SK-N-SH (cell line): ENCODE measurements around the gene ICA1. TPM values are rescaled to one million over a fixed set of nuclear protein-coding genes. Genes with fewer than 3 reads are reported as not detected.

Experiments
- CTCF ChIA-PET: fragments of 300-600, 350-600 bp; formaldehyde crosslinking; extraction: SDS; loops from one replicate; lab custom pipeline; 2021; lab: Yijun Ruan, JAX
- POLR2A ChIA-PET: fragments of 350-600 bp; sonication (Branson Sonifier 250); formaldehyde crosslinking; extraction: SDS; loops from one replicate; lab custom pipeline; 2020; ENCODE audit warnings: antibody characterized with exemption, inconsistent platforms; lab: Yijun Ruan, JAX
- DNase-seq: peaks from one replicate; pipeline ENCODE4 v3.0.0; 2012
- H2AFZ ChIP-seq: fragments of 200-600 bp; sonication (generic); 2 replicates; pipeline ENCODE4 v1.8.1; 2016; ENCODE audit warnings: antibody characterized with exemption, mild to moderate bottlenecking, low read depth
- H3F3A ChIP-seq: fragments of 200-600 bp; sonication (generic); replicated peaks from 2 replicates; pipeline ENCODE3; 2016; ENCODE audit warnings: antibody characterized with exemption, mild to moderate bottlenecking; ENCODE audit not compliant: insufficient read depth
- H3K27ac ChIP-seq, 2 experiments: fragments of 200-500 bp in 1 of 2; fragments of 200-600 bp in 1 of 2; sonication (Bioruptor generic) in 1 of 2; sonication (generic), shearing (Covaris generic) in 1 of 2; 2 replicates each; pipeline versions ENCODE4 v1.5.1 to v1.6.1; 2014 to 2016; ENCODE audit warnings: low read depth in 2 of 2, inconsistent platforms in 1 of 2, low read length in 1 of 2, mild to moderate bottlenecking in 1 of 2, mixed read lengths in 1 of 2
- H3K27me3 ChIP-seq: fragments of 200-600 bp; sonication (generic), shearing (Covaris generic); 2 replicates; pipeline ENCODE4 v1.6.1; 2016; ENCODE audit warnings: mixed run types; ENCODE audit not compliant: insufficient read depth
- H3K36me3 ChIP-seq, 2 experiments: fragments of 200-500 bp in 1 of 2; fragments of 200-600 bp in 1 of 2; sonication (Bioruptor generic) in 1 of 2; sonication (generic) in 1 of 2; replicated peaks in 1 of 2; 2 replicates each; pipeline versions ENCODE3 to v1.5.1; 2014 to 2016; ENCODE audit warnings: low read length in 1 of 2, mild to moderate bottlenecking in 1 of 2; ENCODE audit not compliant: insufficient read depth in 2 of 2, control insufficient read depth in 1 of 2
- H3K4me1 ChIP-seq, 2 experiments: fragments of 200-500 bp in 1 of 2; fragments of 200-600 bp in 1 of 2; sonication (Bioruptor generic) in 1 of 2; sonication (generic), shearing (Covaris generic) in 1 of 2; 2 replicates each; pipeline versions ENCODE4 v1.5.1 to v1.6.1; 2014 to 2016; ENCODE audit warnings: low read depth in 1 of 2, low read length in 1 of 2, mixed run types in 1 of 2; ENCODE audit not compliant: insufficient read depth in 2 of 2, control insufficient read depth in 1 of 2
- H3K4me2 ChIP-seq: fragments of 200-600 bp; sonication (generic), shearing (Covaris generic); 2 replicates; pipeline ENCODE4 v1.6.1; 2017; ENCODE audit warnings: mixed run types
- H3K4me3 ChIP-seq, 2 experiments: fragments of 200-500 bp in 1 of 2; fragments of 200-600 bp in 1 of 2; sonication (Bioruptor generic) in 1 of 2; sonication (generic), shearing (Covaris generic) in 1 of 2; 2 replicates each; pipeline versions ENCODE4 v1.5.1 to v1.8.1; 2014 to 2016; ENCODE audit warnings: low read depth in 2 of 2, inconsistent platforms in 1 of 2, low read length in 1 of 2, mild to moderate bottlenecking in 1 of 2, mixed read lengths in 1 of 2, moderate library complexity in 1 of 2
- H3K79me2 ChIP-seq: fragments of 200-600 bp; sonication (generic); 2 replicates; pipeline ENCODE4 v1.8.1; 2017; ENCODE audit warnings: mild to moderate bottlenecking; ENCODE audit not compliant: insufficient read depth
- H3K9ac ChIP-seq: fragments of 200-600 bp; sonication (generic); 2 replicates; pipeline ENCODE4 v1.6.1; 2017; ENCODE audit warnings: mixed run types
- H3K9me2 ChIP-seq: fragments of 200-600 bp; sonication (generic); 2 replicates; pipeline ENCODE4 v1.6.1; 2017; ENCODE audit warnings: mixed run types
- H3K9me3 ChIP-seq: fragments of 200-600 bp; sonication (generic); 2 replicates; pipeline ENCODE4 v1.6.1; 2017; ENCODE audit warnings: mixed run types, mild to moderate bottlenecking, moderate library complexity
- H4K20me1 ChIP-seq: fragments of 200-600 bp; sonication (generic); 2 replicates; pipeline ENCODE4 v1.6.1; 2017; ENCODE audit warnings: mild to moderate bottlenecking, mixed run types; ENCODE audit not compliant: insufficient read depth
- CHD2 ChIP-seq: fragments of 150-350 bp; IDR thresholded peaks from 2 replicates; pipeline ENCODE4 v1.6.1; 2018; ENCODE audit warnings: low read length; ENCODE audit not compliant: partially characterized antibody
- FOXJ3 ChIP-seq: sonication (generic); formaldehyde crosslinking; IDR thresholded peaks from 2 replicates; pipeline ENCODE4 v1.5.1; 2020; ENCODE audit warnings: mild to moderate bottlenecking, missing genetic modification reagents
- GABPA ChIP-seq: IDR thresholded peaks from 2 replicates; pipeline ENCODE4 v1.4.0; 2012; ENCODE audit warnings: low read depth, mild to moderate bottlenecking
- GATA2 ChIP-seq: sonication (generic); formaldehyde crosslinking; IDR thresholded peaks from 2 replicates; pipeline ENCODE4 v1.5.0; 2020; ENCODE audit warnings: mild to moderate bottlenecking, missing genetic modification reagents
- MEF2A ChIP-seq: IDR thresholded peaks from 2 replicates; pipeline ENCODE4 v1.4.0; 2012; ENCODE audit warnings: low read depth, borderline replicate concordance
- NFIC ChIP-seq: IDR thresholded peaks from 2 replicates; pipeline ENCODE4 v1.4.0; 2012; ENCODE audit warnings: borderline replicate concordance
- NRF1 ChIP-seq: IDR thresholded peaks from 2 replicates; pipeline ENCODE4 v1.6.1; 2012; ENCODE audit warnings: low read depth, mild to moderate bottlenecking, low read length
- RAD21 ChIP-seq: IDR thresholded peaks from 2 replicates; pipeline ENCODE4 v1.6.1; 2012; ENCODE audit warnings: mild to moderate bottlenecking, low read length
- RFX5 ChIP-seq: IDR thresholded peaks from 2 replicates; pipeline ENCODE4 v1.6.1; 2012; ENCODE audit warnings: mild to moderate bottlenecking, improper control_type of control experiment, low read length
- WGBS: methylation state at CpG from one replicate; pipeline ENCODE4 v1.1.6; 2017; ENCODE audit warnings: low lambda C conversion rate; 5-methylcytosine and 5-hydroxymethylcytosine counted together
- polyA plus RNA-seq, 3 experiments: library from polyadenylated mRNA; depleted of rRNA; stranded (reverse); fragments of >200 nt; gene quantifications; 2 replicates each; pipeline ENCODE4 v1.2.3, GENCODE V29; 2012
- TF ChIP-seq, protein P1 (sequence below): fragments of 150-350 bp; IDR thresholded peaks from 2 replicates; pipeline ENCODE4 v1.6.1; 2017; ENCODE audit warnings: antibody characterized with exemption, low read length, low read depth, borderline replicate concordance
- TF ChIP-seq, protein P2 (sequence below): IDR thresholded peaks from 2 replicates; pipeline ENCODE4 v1.6.1; 2012; ENCODE audit warnings: mild to moderate bottlenecking, low read depth, low read length, moderate library complexity

Gene ICA1
- polyA plus RNA-seq, 1 of the 3 experiments (the other 2 are of a cell fraction) = 2.4 TPM

DNA sequence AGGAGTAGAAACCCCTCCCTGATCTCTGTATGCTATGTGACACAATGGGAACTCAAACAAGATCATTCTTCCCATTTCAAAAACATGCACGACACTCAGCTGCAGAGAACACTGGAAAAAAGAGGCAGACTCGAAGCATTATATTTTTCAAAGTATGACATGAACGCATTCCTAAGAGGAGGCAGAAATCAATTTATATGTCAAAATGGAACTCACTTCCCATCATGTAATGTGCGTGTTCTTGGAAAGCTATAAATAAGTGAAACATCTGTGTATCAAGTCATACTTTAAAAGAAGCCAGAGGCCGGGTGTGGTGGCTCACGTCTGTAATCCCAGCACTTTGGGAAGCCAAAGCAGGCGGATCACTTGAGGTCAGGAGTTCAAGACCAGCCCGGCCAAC, 142.7 kb downstream of the ICA1 start:
- no peak overlapping the region for H3K27ac ChIP-seq
- peaks cover 0 to 3% of the 10 kb centered on the region in 2 experiments; a peak in 1 of 4 replicates for H3K4me1 ChIP-seq
- H3K9ac ChIP-seq = no peak overlapping the region
- ChIA-PET POLR2A (no interaction called here), CTCF (interaction anchor here (0.6 to 1.0 kb wide), 3 partner anchors 10 to 431 kb away, joined by 3 to 5 read pairs (median 3); no protein-coding TSS in a partner anchor)
- no peak overlapping the region for H3K4me3 ChIP-seq
- H4K20me1 ChIP-seq = no peaks in the 10 kb centered on the region
- TF ChIP-seq FOXJ3 (CRISPR knock-in tag) (no peak), RFX5 (no peak), MEF2A (no peak), RAD21 (no peak), GATA2 (no peak), NFIC (no peak), NRF1 (no peak), CHD2 (no peak), GABPA (no peak)
- TF ChIP-seq, protein P1, sequence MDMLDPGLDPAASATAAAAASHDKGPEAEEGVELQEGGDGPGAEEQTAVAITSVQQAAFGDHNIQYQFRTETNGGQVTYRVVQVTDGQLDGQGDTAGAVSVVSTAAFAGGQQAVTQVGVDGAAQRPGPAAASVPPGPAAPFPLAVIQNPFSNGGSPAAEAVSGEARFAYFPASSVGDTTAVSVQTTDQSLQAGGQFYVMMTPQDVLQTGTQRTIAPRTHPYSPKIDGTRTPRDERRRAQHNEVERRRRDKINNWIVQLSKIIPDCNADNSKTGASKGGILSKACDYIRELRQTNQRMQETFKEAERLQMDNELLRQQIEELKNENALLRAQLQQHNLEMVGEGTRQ = no peak
- TF ChIP-seq, all 33 proteins: peak for 0
- DNase-seq = no peak
- Histone ChIP-seq H2AFZ (no peak overlapping the region), H3F3A (no peaks in the 10 kb centered on the region), H3K79me2 (no peaks in the 10 kb centered on the region), H3K36me3 (peaks cover 0 to 23% of the 10 kb centered on the region in 2 experiments), H3K9me2 (no peaks in the 10 kb centered on the region), H3K4me2 (no peak overlapping the region), H3K27me3 (no peaks in the 10 kb centered on the region; the same call in 1 of the 2 replicates), H3K9me3 (no peaks in the 10 kb centered on the region)
- WGBS = 68% methylated on average over 8 of the region's 8 CpGs

DNA sequence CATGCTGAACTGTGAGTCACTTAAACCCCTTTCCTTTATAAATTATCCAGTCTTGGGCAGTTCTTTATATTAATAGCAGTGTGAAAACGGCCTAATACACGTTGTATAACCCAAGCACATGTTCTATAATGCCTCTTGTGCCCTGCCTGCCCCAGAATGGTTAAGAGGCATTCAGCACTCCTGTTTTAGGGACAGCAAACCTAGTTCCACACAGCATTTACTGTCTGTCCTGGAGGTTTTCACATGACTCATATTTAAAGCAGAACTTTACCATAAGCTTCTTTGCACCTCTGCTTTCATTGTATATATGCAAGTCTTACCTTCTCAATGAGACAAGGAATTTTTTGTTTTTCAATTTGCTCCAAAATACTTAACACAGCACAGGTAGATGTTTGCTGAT, 144.8 kb downstream of the ICA1 start:
- no peak for TF ChIP-seq MEF2A
- TF ChIP-seq, protein P2, sequence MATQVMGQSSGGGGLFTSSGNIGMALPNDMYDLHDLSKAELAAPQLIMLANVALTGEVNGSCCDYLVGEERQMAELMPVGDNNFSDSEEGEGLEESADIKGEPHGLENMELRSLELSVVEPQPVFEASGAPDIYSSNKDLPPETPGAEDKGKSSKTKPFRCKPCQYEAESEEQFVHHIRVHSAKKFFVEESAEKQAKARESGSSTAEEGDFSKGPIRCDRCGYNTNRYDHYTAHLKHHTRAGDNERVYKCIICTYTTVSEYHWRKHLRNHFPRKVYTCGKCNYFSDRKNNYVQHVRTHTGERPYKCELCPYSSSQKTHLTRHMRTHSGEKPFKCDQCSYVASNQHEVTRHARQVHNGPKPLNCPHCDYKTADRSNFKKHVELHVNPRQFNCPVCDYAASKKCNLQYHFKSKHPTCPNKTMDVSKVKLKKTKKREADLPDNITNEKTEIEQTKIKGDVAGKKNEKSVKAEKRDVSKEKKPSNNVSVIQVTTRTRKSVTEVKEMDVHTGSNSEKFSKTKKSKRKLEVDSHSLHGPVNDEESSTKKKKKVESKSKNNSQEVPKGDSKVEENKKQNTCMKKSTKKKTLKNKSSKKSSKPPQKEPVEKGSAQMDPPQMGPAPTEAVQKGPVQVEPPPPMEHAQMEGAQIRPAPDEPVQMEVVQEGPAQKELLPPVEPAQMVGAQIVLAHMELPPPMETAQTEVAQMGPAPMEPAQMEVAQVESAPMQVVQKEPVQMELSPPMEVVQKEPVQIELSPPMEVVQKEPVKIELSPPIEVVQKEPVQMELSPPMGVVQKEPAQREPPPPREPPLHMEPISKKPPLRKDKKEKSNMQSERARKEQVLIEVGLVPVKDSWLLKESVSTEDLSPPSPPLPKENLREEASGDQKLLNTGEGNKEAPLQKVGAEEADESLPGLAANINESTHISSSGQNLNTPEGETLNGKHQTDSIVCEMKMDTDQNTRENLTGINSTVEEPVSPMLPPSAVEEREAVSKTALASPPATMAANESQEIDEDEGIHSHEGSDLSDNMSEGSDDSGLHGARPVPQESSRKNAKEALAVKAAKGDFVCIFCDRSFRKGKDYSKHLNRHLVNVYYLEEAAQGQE = peak; percentile 84
- H4K20me1 ChIP-seq = no peaks in the 10 kb centered on the region
- H3K9me3 ChIP-seq = no peaks in the 10 kb centered on the region
- no peak overlapping the region for H3K4me3 ChIP-seq
- no peak overlapping the region for H3K27ac ChIP-seq
- H3K27me3 ChIP-seq = no peaks in the 10 kb centered on the region; the same call in 1 of the 2 replicates
- DNase-seq = no peak
- WGBS = 32% methylated on average over 2 of the region's 2 CpGs
- peaks cover 0 to 25% of the 10 kb centered on the region in 2 experiments for H3K36me3 ChIP-seq
- H3K9me2 ChIP-seq = no peaks in the 10 kb centered on the region
- peaks cover 0 to 3% of the 10 kb centered on the region in 2 experiments; a peak in 1 of 4 replicates for H3K4me1 ChIP-seq
- H3F3A ChIP-seq = no peaks in the 10 kb centered on the region
- no peak overlapping the region for H3K4me2 ChIP-seq
- ChIA-PET CTCF (no interaction called here), POLR2A (no interaction called here)
- H3K79me2 ChIP-seq = no peaks in the 10 kb centered on the region
- H3K9ac ChIP-seq = no peak overlapping the region
- no peak overlapping the region for H2AFZ ChIP-seq
